ENCODE data around the gene HOXB1. TPM values are rescaled to one million over a fixed set of nuclear protein-coding genes. Genes with fewer than 3 reads are reported as not detected.

Gene HOXB1
- polyA plus RNA-seq, 1 donor (not counting 4 experiments of a cell fraction or from before 2014, with no cell fraction given), result not detected

- no peak overlapping the region for H3K4me2 ChIP-seq (ENCODE audit: control insufficient read depth, extremely low read depth, insufficient read depth, low read depth, low read length)
- FAIRE-seq, result no peak
- TF ChIP-seq, protein P1, sequence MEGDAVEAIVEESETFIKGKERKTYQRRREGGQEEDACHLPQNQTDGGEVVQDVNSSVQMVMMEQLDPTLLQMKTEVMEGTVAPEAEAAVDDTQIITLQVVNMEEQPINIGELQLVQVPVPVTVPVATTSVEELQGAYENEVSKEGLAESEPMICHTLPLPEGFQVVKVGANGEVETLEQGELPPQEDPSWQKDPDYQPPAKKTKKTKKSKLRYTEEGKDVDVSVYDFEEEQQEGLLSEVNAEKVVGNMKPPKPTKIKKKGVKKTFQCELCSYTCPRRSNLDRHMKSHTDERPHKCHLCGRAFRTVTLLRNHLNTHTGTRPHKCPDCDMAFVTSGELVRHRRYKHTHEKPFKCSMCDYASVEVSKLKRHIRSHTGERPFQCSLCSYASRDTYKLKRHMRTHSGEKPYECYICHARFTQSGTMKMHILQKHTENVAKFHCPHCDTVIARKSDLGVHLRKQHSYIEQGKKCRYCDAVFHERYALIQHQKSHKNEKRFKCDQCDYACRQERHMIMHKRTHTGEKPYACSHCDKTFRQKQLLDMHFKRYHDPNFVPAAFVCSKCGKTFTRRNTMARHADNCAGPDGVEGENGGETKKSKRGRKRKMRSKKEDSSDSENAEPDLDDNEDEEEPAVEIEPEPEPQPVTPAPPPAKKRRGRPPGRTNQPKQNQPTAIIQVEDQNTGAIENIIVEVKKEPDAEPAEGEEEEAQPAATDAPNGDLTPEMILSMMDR (optimal IDR thresholded peaks at IDR 0.05 in 1 of 3, IDR thresholded peaks at IDR 0.05 in 1 of 3, conservative IDR thresholded peaks at IDR 0.05 in 1 of 3; ENCODE audit: extremely low read depth in 1 of 3, insufficient read depth in 2 of 3, low read length in 3 of 3), result no peak
- TF ChIP-seq EZH2 (IDR thresholded peaks at IDR 0.05; ENCODE audit: low read length), result no peak
- H3K27me3 ChIP-seq (ENCODE audit: control insufficient read depth, extremely low read depth, insufficient read depth, low read length), result peaks cover 28% of the 10 kb centered on the region
- no peak overlapping the region for H3K4me3 ChIP-seq (ENCODE audit: control insufficient read depth in 2 of 3, extremely low read depth in 1 of 3, insufficient read depth in 2 of 3, low read depth in 1 of 3, low read length in 3 of 3)
- H3K4me1 ChIP-seq (ENCODE audit: control insufficient read depth, extremely low read depth, insufficient read depth, low read length), result peaks cover 15% of the 10 kb centered on the region
- H2AFZ ChIP-seq (ENCODE audit: control insufficient read depth, low read length), result no peak overlapping the region
- dilution Hi-C loops (cut with MboI; ENCODE audit: extremely low pct_ligation_motif_present, low sequenced_read_pairs), result no loop called here
- H3K27ac ChIP-seq (ENCODE audit: control insufficient read depth, insufficient read depth, low read length), result no peak overlapping the region
- H4K20me1 ChIP-seq (ENCODE audit: control insufficient read depth, extremely low read depth, insufficient read depth, low read length), result no peaks in the 10 kb centered on the region
- H3K79me2 ChIP-seq (ENCODE audit: control insufficient read depth, insufficient read depth, low read length), result peaks cover 13% of the 10 kb centered on the region
- H3K36me3 ChIP-seq (ENCODE audit: control insufficient read depth in 2 of 2, extremely low read depth in 1 of 2, insufficient read depth in 2 of 2, low read length in 2 of 2), result peaks cover 0 to 3% of the 10 kb centered on the region in 2 experiments
- H3K9me3 ChIP-seq (ENCODE audit: control insufficient read depth, low read depth, low read length), result no peaks in the 10 kb centered on the region
- H3K9ac ChIP-seq (ENCODE audit: control insufficient read depth, extremely low read depth, insufficient read depth, low read length), result no peak overlapping the region
- H3K9me1 ChIP-seq (ENCODE audit: control insufficient read depth, extremely low read depth, insufficient read depth, low read length), result no peaks in the 10 kb centered on the region
- no peak for DNase-seq (ENCODE audit: low read depth, low spot score)
Observed at GRCh38 chr17:48545539-48545938, 14.7 kb upstream of the HOXB1 start.

GRCh38 chr17:48545022-48545375 is 14.2 kb upstream of the HOXB1 start, which contains the start of gene HOXB2:
TSS of gene HOXB2 (minus strand) at chr17:48545109. CDS start at chr17:48544911, 198 bp downstream.
- dilution Hi-C loops (cut with MboI; ENCODE audit: extremely low pct_ligation_motif_present, low sequenced_read_pairs), result no loop called here
- H3K27ac ChIP-seq (ENCODE audit: control insufficient read depth, insufficient read depth, low read length), result peak within 1 kb of the TSS; percentile 71
- H3K9ac ChIP-seq (ENCODE audit: control insufficient read depth, extremely low read depth, insufficient read depth, low read length), result peak within 1 kb of the TSS; percentile 74
- H3K27me3 ChIP-seq (ENCODE audit: control insufficient read depth, extremely low read depth, insufficient read depth, low read length), result peaks cover 24% of the 10 kb centered on the region
- peaks cover 13% of the 10 kb centered on the region for H3K79me2 ChIP-seq (ENCODE audit: control insufficient read depth, insufficient read depth, low read length)
- DNase-seq (ENCODE audit: low read depth, low spot score) (no peak), FAIRE-seq (no peak)
- no peak for TF ChIP-seq EZH2 (IDR thresholded peaks at IDR 0.05; ENCODE audit: low read length)
- TF ChIP-seq, protein P1 (optimal IDR thresholded peaks at IDR 0.05 in 1 of 3, IDR thresholded peaks at IDR 0.05 in 1 of 3, conservative IDR thresholded peaks at IDR 0.05 in 1 of 3; ENCODE audit: extremely low read depth in 1 of 3, insufficient read depth in 2 of 3, low read length in 3 of 3), result no peak
- H3K4me1 ChIP-seq (ENCODE audit: control insufficient read depth, extremely low read depth, insufficient read depth, low read length), result peaks cover 15% of the 10 kb centered on the region
- no peaks in the 10 kb centered on the region for H3K9me3 ChIP-seq (ENCODE audit: control insufficient read depth, low read depth, low read length)
- no peaks in the 10 kb centered on the region for H4K20me1 ChIP-seq (ENCODE audit: control insufficient read depth, extremely low read depth, insufficient read depth, low read length)
- H3K9me1 ChIP-seq (ENCODE audit: control insufficient read depth, extremely low read depth, insufficient read depth, low read length), result no peaks in the 10 kb centered on the region
- peaks cover 0 to 3% of the 10 kb centered on the region in 2 experiments for H3K36me3 ChIP-seq (ENCODE audit: control insufficient read depth in 2 of 2, extremely low read depth in 1 of 2, insufficient read depth in 2 of 2, low read length in 2 of 2)
- peak within 1 kb of the TSS; percentile 54 to 76 (median 73) for H3K4me3 ChIP-seq (ENCODE audit: control insufficient read depth in 2 of 3, extremely low read depth in 1 of 3, insufficient read depth in 2 of 3, low read depth in 1 of 3, low read length in 3 of 3)
- H3K4me2 ChIP-seq (ENCODE audit: control insufficient read depth, extremely low read depth, insufficient read depth, low read depth, low read length), result peak within 1 kb of the TSS; percentile 77
- peak within 1 kb of the TSS; percentile 37 for H2AFZ ChIP-seq (ENCODE audit: control insufficient read depth, low read length)

Measured in keratinocyte (primary cell).